ENCODE data around the gene ASTN2.

Gene ASTN2

GRCh38 chr9:117409321-117409720 is 5.5 kb downstream of the ASTN2 start:
- TF ChIP-seq, protein P1, sequence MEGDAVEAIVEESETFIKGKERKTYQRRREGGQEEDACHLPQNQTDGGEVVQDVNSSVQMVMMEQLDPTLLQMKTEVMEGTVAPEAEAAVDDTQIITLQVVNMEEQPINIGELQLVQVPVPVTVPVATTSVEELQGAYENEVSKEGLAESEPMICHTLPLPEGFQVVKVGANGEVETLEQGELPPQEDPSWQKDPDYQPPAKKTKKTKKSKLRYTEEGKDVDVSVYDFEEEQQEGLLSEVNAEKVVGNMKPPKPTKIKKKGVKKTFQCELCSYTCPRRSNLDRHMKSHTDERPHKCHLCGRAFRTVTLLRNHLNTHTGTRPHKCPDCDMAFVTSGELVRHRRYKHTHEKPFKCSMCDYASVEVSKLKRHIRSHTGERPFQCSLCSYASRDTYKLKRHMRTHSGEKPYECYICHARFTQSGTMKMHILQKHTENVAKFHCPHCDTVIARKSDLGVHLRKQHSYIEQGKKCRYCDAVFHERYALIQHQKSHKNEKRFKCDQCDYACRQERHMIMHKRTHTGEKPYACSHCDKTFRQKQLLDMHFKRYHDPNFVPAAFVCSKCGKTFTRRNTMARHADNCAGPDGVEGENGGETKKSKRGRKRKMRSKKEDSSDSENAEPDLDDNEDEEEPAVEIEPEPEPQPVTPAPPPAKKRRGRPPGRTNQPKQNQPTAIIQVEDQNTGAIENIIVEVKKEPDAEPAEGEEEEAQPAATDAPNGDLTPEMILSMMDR (IDR thresholded peaks at IDR 0.05; ENCODE audit: insufficient read depth, low read length, poor library complexity, severe bottlenecking): no peak
- Histone ChIP-seq H3K36me3 (ENCODE audit: control insufficient read depth, insufficient read depth, low read length) (no peaks in the 10 kb centered on the region), H3K4me3 (replicated peaks; ENCODE audit: low read depth, low read length) (no peak overlapping the region), H3K27me3 (replicated peaks; ENCODE audit: control insufficient read depth, insufficient read depth, low read length) (no peaks in the 10 kb centered on the region; the same call in 1 of the 2 replicates)
- DNase-seq (ENCODE audit: extremely low read depth, insufficient read length): no peak

GRCh38 chr9:117407436-117408022 is 7.3 kb downstream of the ASTN2 start:
- Histone ChIP-seq H3K4me3 (replicated peaks; ENCODE audit: low read depth, low read length) (no peak overlapping the region), H3K36me3 (ENCODE audit: control insufficient read depth, insufficient read depth, low read length) (no peaks in the 10 kb centered on the region), H3K27me3 (replicated peaks; ENCODE audit: control insufficient read depth, insufficient read depth, low read length) (no peaks in the 10 kb centered on the region; the same call in 1 of the 2 replicates)
- TF ChIP-seq, protein P1 (IDR thresholded peaks at IDR 0.05; ENCODE audit: insufficient read depth, low read length, poor library complexity, severe bottlenecking): no peak
- no peak for DNase-seq (ENCODE audit: extremely low read depth, insufficient read length)

GRCh38 chr9:117405950-117406705 is 8.7 kb downstream of the ASTN2 start:
- Histone ChIP-seq H3K27me3 (replicated peaks; ENCODE audit: control insufficient read depth, insufficient read depth, low read length) (no peaks in the 10 kb centered on the region; the same call in 1 of the 2 replicates), H3K36me3 (ENCODE audit: control insufficient read depth, insufficient read depth, low read length) (no peaks in the 10 kb centered on the region), H3K4me3 (replicated peaks; ENCODE audit: low read depth, low read length) (no peak overlapping the region)
- TF ChIP-seq, protein P1 (IDR thresholded peaks at IDR 0.05; ENCODE audit: insufficient read depth, low read length, poor library complexity, severe bottlenecking): no peak
- no peak for DNase-seq (ENCODE audit: extremely low read depth, insufficient read length)

GRCh38 chr9:117403848-117404247 is 11.0 kb downstream of the ASTN2 start:
- no peak for DNase-seq (ENCODE audit: extremely low read depth, insufficient read length)
- no peaks in the 10 kb centered on the region; the same call in 1 of the 2 replicates for H3K27me3 ChIP-seq (replicated peaks; ENCODE audit: control insufficient read depth, insufficient read depth, low read length)
- H3K36me3 ChIP-seq (ENCODE audit: control insufficient read depth, insufficient read depth, low read length): no peaks in the 10 kb centered on the region
- no peak overlapping the region for H3K4me3 ChIP-seq (replicated peaks; ENCODE audit: low read depth, low read length)
- TF ChIP-seq, protein P1 (IDR thresholded peaks at IDR 0.05; ENCODE audit: insufficient read depth, low read length, poor library complexity, severe bottlenecking): no peak

DNA sequence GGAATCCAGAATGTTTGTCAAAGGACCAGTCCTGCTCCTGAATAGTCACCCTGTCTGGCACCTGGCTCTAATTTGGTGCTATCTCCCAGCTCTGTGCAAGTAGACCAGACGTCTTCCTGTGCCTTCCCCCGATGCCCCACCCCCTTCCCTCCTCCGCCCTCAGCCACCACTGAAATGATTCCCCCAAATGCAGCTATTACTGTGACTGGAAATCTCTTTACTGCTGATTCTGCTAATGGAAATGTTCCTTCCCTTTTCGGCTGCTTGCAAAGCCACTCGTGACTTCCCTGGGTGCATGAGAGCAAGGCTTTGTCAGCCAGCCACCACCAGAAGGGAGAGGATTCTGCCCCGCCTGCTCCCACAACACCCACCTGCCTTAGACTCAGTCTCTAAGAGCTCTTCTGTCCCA is 11.4 kb downstream of the ASTN2 start:
- no peak for DNase-seq (ENCODE audit: extremely low read depth, insufficient read length)
- Histone ChIP-seq H3K4me3 (replicated peaks; ENCODE audit: low read depth, low read length) (no peak overlapping the region), H3K27me3 (replicated peaks; ENCODE audit: control insufficient read depth, insufficient read depth, low read length) (no peaks in the 10 kb centered on the region; the same call in 1 of the 2 replicates), H3K36me3 (ENCODE audit: control insufficient read depth, insufficient read depth, low read length) (no peaks in the 10 kb centered on the region)
- TF ChIP-seq, protein P1 (IDR thresholded peaks at IDR 0.05; ENCODE audit: insufficient read depth, low read length, poor library complexity, severe bottlenecking): no peak

Data from GM06990 (cell line).